Stomach (tissue), 9 donors: ENCODE data around the gene CLTC. TPM values are rescaled to one million over a fixed set of nuclear protein-coding genes. Genes with fewer than 3 reads are reported as not detected.

Experiments
- DNase-seq, 2 donors: peaks; one replicate each; pipeline versions ENCODE4 v3.0.0 to v3.0.0-alpha.2; 2013 to 2019
- H3K27ac ChIP-seq, 5 donors: fragments of 200-600 bp in 4 of 5; sonication (generic) in 4 of 5; one replicate each; pipeline ENCODE4 v1.5.1; 2013 to 2019; ENCODE audit warnings: mild to moderate bottlenecking in 1 of 5, moderate library complexity in 1 of 5
- H3K27me3 ChIP-seq, 3 donors: fragments of 200-600 bp; sonication (generic); one replicate each; pipeline ENCODE4 v1.5.1; 2017 to 2019; ENCODE audit warnings: mixed run types in 1 of 3
- H3K36me3 ChIP-seq, 4 donors: fragments of 200-600 bp; sonication (generic); 1 replicate in 3 of 4; 2 replicates in 1 of 4; pipeline ENCODE4 v1.5.1; 2016 to 2019
- H3K4me1 ChIP-seq, 4 donors: fragments of 200-600 bp; sonication (generic); one replicate each; pipeline ENCODE4 v1.5.1; 2016 to 2019
- H3K4me3 ChIP-seq, 4 donors: fragments of 200-600 bp; sonication (generic) in 3 of 4; one replicate each; pipeline ENCODE4 v1.5.1; 2016 to 2019; ENCODE audit warnings: mild to moderate bottlenecking in 1 of 4
- H3K9me3 ChIP-seq, 4 donors: fragments of 200-600 bp; sonication (generic); one replicate each; pipeline ENCODE4 v1.5.1; 2016 to 2019
- CTCF ChIP-seq, 7 experiments: fragments of 450-650 bp in 4 of 7; fragments of 200-600 bp in 3 of 7; sonication (generic) in 3 of 7; IDR thresholded peaks; one replicate each; pipeline ENCODE4 v1.5.1; 2016 to 2019; ENCODE audit warnings: antibody characterized with exemption in 7 of 7, control low read depth in 2 of 7, mild to moderate bottlenecking in 1 of 7
- EP300 ChIP-seq: sonication (generic); formaldehyde crosslinking; IDR thresholded peaks from one replicate; pipeline ENCODE4 v1.6.1; 2017; ENCODE audit warnings: antibody characterized with exemption
- POLR2A ChIP-seq, 4 donors: fragments of 450-650 bp; IDR thresholded peaks; one replicate each; pipeline ENCODE4 v1.6.1; 2016; ENCODE audit warnings: antibody characterized with exemption in 4 of 4, control low read depth in 2 of 4, mild to moderate bottlenecking in 1 of 4, moderate library complexity in 1 of 4
- POLR2AphosphoS5 ChIP-seq, 3 donors: sonication (generic); formaldehyde crosslinking; IDR thresholded peaks; one replicate each; pipeline ENCODE4 v1.6.1; 2016; ENCODE audit warnings: antibody characterized with exemption in 3 of 3
- WGBS, 5 donors: extraction: QIAGEN DNeasy Blood & Tissue Kit in 3 of 5; methylation state at CpG; one replicate each; pipeline versions ENCODE4 v1.1.5 to v1.1.7; 2013 to 2018; 5-methylcytosine and 5-hydroxymethylcytosine counted together
- intact Hi-C: fragments of 100-400 bp; cut with DNase I; formaldehyde crosslinking; loops from one replicate; pipeline ENCODE4 v1.15.1; 2023; ENCODE audit warnings: low total_unique reads
- polyA plus RNA-seq, 3 donors: library from polyadenylated mRNA; stranded (reverse); fragments of 200-250 nt; gene quantifications; one replicate each; pipeline ENCODE4 v1.2.3, GENCODE V29; 2013
- total RNA-seq, 5 donors: library from RNA; depleted of rRNA; stranded (reverse); fragments of >200 nt; gene quantifications; one replicate each; pipeline versions ENCODE4 v1.1.0 to v1.2.3, GENCODE V29; 2014 to 2016
- donor health status: healthy with polysubstance abuse.
- donor health status: Bipolar disorder and iron deficiency.
- donor health status: healthy.

CLTC gene
- total and polyA plus RNA-seq, 8 donors: 38.5 to 363 (median 135) TPM

GRCh38 chr17:59702304-59702703, 82.6 kb downstream of the CLTC start:
- Histone ChIP-seq H3K4me1 (peaks cover 16 to 58% (median 31%) of the 10 kb centered on the region in 4 donors), H3K9me3 (no peaks in the 10 kb centered on the region), H3K27me3 (no peaks in the 10 kb centered on the region), H3K27ac (no peak overlapping the region), H3K4me3 (no peak overlapping the region), H3K36me3 (peaks cover 13 to 37% (median 31%) of the 10 kb centered on the region in 4 donors)
- 90 to 94% (median 91%) methylated on average over 7 of the region's 7 CpGs for WGBS, 5 donors
- no peak for DNase-seq
- intact Hi-C loops: no loop called here
- TF ChIP-seq POLR2A (IDR thresholded peaks at IDR 0.05) (no peak), POLR2AphosphoS5 (IDR thresholded peaks at IDR 0.05) (no peak), EP300 (no peak), CTCF (IDR thresholded peaks at IDR 0.05) (no peak)

- intact Hi-C loops: no loop called here
- peak; percentile 98 to 100 for DNase-seq
- Histone ChIP-seq H3K36me3 (peaks cover 0 to 5% (median 1%) of the 10 kb centered on the region in 4 donors), H3K9me3 (no peaks in the 10 kb centered on the region), H3K4me3 (peak within 1 kb of the TSS; percentile 72 to 93 (median 83)), H3K27me3 (no peaks in the 10 kb centered on the region), H3K4me1 (peaks cover 30 to 82% (median 43%) of the 10 kb centered on the region in 4 donors), H3K27ac (peak within 1 kb of the TSS; percentile 88 to 96 (median 94))
- 0% methylated on average over 36 to 45 of the region's 45 CpGs for WGBS, 5 donors
- no peak for TF ChIP-seq EP300
- peak in 2 of 4 donors; percentile 17 to 79 for TF ChIP-seq POLR2A (IDR thresholded peaks at IDR 0.05)
- peak; percentile 65 to 92 (median 85) for TF ChIP-seq POLR2AphosphoS5 (IDR thresholded peaks at IDR 0.05)
- TF ChIP-seq CTCF (IDR thresholded peaks at IDR 0.05): peak in 1 of 7 experiments; percentile 3
Observed at GRCh38 chr17:59707149-59707970, 87.7 kb downstream of the CLTC start, which contains the start of the genes PTRH2 and VMP1. Gene PTRH2, minus strand, starts transcription at chr17:59707430. Its CDS starts 9,452 bp downstream, at chr17:59697978. Gene VMP1, plus strand, starts transcription at chr17:59707654. Its CDS starts 23,793 bp downstream, at chr17:59731447.

- H3K9me3 ChIP-seq: no peaks in the 10 kb centered on the region
- intact Hi-C loops: no loop called here
Observed at GRCh38 chr17:59707971-59708430, 88.3 kb downstream of the CLTC start.

GRCh38 chr17:59711936-59712335, 92.2 kb downstream of the CLTC start:
- peaks cover 14 to 64% (median 31%) of the 10 kb centered on the region in 4 donors for H3K4me1 ChIP-seq
- H3K9me3 ChIP-seq: no peaks in the 10 kb centered on the region
- intact Hi-C loops: no loop called here
- no peak for TF ChIP-seq POLR2AphosphoS5 (IDR thresholded peaks at IDR 0.05)
- TF ChIP-seq CTCF (IDR thresholded peaks at IDR 0.05): no peak
- TF ChIP-seq EP300: no peak
- TF ChIP-seq POLR2A (IDR thresholded peaks at IDR 0.05): no peak
- H3K27ac ChIP-seq: no peak overlapping the region
- H3K36me3 ChIP-seq: no peaks in the 10 kb centered on the region
- DNase-seq: no peak
- no peaks in the 10 kb centered on the region for H3K27me3 ChIP-seq
- H3K4me3 ChIP-seq: no peak overlapping the region

More at GRCh38 chr17:59707971-59708430, 88.3 kb downstream of the CLTC start:
- Histone ChIP-seq H3K36me3 (peaks cover 0 to 5% (median 0%) of the 10 kb centered on the region in 4 donors), H3K4me1 (peaks cover 30 to 83% (median 43%) of the 10 kb centered on the region in 4 donors), H3K27me3 (no peaks in the 10 kb centered on the region), H3K4me3 (peak overlapping the region; percentile 72 to 93 (median 83)), H3K27ac (peak overlapping the region; percentile 88 to 96 (median 94))
- 1 to 2% (median 1%) methylated on average over 15 of the region's 15 CpGs for WGBS, 5 donors
- TF ChIP-seq EP300: no peak
- TF ChIP-seq POLR2AphosphoS5 (IDR thresholded peaks at IDR 0.05): no peak
- TF ChIP-seq POLR2A (IDR thresholded peaks at IDR 0.05): no peak
- no peak for DNase-seq
